Left lobe of liver (tissue), 2 donors: Measurements from ENCODE around the gene ACOT9. TPM values are rescaled to one million over a fixed set of nuclear protein-coding genes. Genes with fewer than 3 reads are reported as not detected.
"Not testable (repeated sequence)": the region's sequence is repeated elsewhere in the genome, so short reads cannot be mapped to it uniquely, and the experiment has no call there.

Source experiments
- ATAC-seq: fragments of 200-7000 bp; cut with Tn5 transposase; one replicate; pipeline ENCODE4 v1.9.1; 2020; ENCODE audit warnings: mild to moderate bottlenecking, moderate library complexity
- DNase-seq: peaks from one replicate; pipeline ENCODE4 v3.0.0-alpha.2; 2020; ENCODE audit warnings: low spot score
- total RNA-seq: library from RNA; stranded (reverse); gene quantifications from one replicate; pipeline ENCODE4 v1.2.1, GENCODE V29; 2021
- donor health status: DM: no; HTN: no; CAD: no; lungs with moderate emphysema.
- donor health status: DM: no; HTN: yes; CAD: no.

The ACOT9 gene
- total RNA-seq: 11.0 TPM

DNA sequence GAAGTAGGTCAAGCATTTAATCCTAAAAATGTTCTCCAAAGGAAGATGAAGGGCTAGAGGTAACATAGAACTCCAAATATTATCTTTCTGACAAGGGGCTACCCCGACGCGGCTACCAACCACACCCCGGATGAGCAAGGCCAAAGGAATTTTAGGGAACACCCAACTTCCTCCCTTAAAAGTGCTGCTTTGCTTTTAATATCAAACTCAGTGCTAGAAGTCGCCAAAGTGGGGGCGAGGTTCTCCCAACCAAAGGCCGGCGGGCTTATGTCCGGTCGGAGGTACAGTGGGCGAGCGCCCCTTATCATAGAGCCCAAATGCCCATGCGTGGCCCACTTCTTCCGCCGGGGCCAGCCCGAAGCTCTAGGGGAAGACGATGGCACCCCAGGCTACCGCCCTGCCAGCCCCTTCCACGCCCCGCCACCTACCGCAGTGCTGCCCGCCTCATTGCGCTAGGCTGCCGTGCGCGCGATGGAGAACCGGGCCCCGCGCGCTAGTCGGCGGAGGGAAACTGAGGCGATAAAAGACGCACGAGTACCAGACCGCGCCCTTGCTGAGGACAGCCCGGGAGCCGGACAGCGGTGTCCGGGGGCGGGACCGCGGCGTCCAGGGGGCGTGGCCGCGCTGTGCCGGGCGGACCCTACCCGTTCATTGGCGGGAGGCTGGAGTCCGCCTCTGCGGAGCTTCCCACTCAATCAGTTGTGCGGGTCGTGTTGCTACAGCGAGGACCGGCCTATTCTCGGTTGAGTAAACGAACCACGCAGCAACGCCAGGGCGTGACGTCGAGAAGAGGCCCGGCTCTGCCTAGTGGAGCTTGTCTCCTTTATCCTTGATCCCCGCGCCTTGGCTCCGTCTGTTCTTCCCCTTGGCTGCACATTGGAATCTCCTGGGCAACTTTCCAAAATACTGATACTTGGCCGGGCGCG lies at the start of gene ACOT9:
Gene ACOT9, minus strand, starts transcription at position 580 of the 926 bp plus-strand sequence. Its CDS starts 132 bp downstream, at position 448.
- peak; percentile 99 for ATAC-seq
- DNase-seq: peak; percentile 91

DNA sequence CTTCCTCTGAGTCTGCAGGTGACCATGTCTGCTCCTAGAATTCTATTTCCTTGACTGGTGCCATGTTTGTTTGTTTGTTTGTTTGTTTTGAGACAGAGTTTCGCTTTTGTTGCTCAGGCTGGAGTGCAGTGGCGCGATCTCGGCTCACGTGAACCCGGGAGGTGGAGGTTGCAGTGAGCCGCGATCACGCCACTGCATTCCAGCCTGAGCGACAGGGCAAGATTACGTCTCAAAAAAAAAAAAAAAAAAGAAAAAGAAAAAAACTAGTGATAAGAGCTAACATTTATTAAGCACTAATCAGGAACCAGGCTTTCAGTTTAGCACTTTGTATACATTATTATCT lies 47.0 kb upstream of the ACOT9 start:
- ATAC-seq: no peak
- DNase-seq: no peak

DNA sequence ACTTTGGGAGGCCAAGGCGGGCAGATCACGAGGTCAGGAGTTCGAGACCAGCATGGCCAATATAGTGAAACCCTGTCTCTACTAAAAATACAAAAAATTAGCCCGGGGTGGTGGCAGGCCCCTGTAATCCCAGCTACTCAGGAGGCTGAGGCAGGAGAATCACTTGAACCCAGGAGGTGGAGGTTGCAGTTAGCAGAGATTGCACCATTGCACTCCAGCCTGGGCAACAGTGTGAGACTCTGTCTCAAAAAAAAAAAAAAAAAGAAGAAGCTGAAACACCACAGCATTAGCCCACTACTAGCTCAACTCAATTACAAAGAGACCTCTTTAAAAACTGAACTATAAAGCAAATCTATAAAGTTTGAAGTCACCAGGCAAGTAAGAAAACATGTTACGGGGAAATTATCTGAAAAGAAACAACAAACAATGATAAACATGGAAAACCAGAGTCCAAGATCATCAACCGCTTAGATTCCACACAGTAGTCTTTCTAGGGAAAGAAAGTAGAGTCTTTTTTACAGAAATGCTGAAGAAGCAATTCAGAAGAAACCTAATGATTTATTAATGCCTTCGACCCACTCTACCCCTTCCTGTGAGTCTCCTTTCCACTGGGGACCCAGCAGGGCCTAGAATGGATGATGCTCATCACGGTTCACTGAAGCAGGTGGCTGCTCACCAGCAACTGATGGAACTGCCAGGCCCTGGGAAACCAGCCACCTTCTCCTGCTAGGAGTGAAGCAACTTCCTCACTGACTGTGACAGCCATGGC lies 46.5 kb upstream of the ACOT9 start:
- DNase-seq (no peak), ATAC-seq (peak; percentile 63)

- ATAC-seq: no peak
Observed at GRCh38 chrX:23788946-23789345, 45.9 kb upstream of the ACOT9 start.

DNA sequence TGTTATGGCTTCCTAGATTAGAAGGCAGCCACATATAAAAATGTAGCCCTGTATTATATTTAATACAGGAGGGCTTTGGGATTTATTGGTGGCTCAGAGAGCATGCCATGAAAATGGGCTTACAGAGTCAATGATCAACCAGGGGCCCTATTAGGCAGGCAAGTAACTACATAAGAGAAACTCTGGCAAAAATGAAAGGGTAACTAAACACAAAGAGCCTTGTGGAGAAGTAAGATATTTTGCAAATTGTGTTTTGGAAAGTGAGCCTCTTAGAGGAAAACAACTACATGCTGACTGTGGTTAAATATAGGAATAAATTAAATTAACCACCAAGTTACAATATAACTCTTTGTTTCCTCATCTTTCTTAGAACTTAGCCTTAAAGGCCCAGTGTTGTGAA lies 45.4 kb upstream of the ACOT9 start:
- ATAC-seq (no peak), DNase-seq (no peak)

More at GRCh38 chrX:23788946-23789345, 45.9 kb upstream of the ACOT9 start:
- DNase-seq: no peak

DNA sequence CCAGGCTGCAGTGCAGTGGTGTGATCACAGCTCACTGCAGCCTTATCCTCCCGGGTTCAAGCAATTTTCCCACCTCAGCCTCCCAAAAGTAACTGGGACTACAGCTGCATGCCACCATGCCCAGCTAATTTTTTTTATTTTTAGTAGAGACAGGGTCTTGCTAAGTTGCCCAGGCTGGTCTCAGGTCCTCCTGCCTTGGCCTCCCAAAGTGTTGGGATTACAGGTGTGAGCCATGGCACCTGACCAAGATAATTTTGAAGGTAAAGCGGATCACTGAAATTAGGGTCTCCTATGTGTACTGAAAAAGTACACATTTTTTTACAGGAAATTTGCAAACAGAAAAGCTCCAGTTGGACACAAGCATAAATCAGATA lies 44.7 kb upstream of the ACOT9 start:
- ATAC-seq: no peak
- no peak for DNase-seq

DNA sequence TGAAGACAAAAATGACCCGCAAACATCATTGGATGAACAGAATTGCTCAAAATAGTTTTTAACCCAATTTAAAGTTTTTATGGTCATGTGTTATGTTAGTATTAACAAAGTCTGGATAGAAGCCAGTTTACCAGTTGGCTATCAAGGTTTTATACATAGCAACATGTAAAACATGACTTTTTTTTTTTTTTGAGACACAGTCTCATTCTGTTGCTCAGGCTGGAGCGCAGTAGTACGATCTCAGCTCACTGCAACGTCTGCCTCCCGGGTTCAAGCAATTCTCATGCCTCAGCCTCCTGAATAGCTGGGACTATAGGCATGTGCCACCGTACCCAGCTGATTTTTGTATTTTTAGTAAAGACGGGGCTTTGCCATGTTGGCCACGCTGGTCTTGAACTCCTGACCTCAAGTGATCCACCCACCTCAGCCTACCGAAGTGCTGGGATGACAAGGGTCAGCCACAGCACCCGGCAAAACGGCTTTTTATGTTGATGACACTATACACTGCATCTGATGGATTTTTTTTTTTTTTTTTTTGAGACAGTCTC lies 43.3 kb upstream of the ACOT9 start:
- ATAC-seq (no peak), DNase-seq (no peak)

DNA sequence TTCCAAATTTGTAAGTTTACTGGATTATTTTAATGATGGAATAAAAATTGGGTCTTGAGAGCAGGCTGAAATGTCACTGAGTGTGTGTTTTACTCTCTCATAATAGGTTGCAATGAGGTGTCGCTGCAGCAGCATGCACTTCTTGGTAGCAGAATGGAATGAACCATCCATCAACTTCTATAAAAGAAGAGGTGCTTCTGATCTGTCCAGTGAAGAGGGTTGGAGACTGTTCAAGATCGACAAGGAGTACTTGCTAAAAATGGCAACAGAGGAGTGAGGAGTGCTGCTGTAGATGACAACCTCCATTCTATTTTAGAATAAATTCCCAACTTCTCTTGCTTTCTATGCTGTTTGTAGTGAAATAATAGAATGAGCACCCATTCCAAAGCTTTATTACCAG lies 42.5 kb upstream of the ACOT9 start:
- ATAC-seq: no peak
- DNase-seq: no peak

DNA sequence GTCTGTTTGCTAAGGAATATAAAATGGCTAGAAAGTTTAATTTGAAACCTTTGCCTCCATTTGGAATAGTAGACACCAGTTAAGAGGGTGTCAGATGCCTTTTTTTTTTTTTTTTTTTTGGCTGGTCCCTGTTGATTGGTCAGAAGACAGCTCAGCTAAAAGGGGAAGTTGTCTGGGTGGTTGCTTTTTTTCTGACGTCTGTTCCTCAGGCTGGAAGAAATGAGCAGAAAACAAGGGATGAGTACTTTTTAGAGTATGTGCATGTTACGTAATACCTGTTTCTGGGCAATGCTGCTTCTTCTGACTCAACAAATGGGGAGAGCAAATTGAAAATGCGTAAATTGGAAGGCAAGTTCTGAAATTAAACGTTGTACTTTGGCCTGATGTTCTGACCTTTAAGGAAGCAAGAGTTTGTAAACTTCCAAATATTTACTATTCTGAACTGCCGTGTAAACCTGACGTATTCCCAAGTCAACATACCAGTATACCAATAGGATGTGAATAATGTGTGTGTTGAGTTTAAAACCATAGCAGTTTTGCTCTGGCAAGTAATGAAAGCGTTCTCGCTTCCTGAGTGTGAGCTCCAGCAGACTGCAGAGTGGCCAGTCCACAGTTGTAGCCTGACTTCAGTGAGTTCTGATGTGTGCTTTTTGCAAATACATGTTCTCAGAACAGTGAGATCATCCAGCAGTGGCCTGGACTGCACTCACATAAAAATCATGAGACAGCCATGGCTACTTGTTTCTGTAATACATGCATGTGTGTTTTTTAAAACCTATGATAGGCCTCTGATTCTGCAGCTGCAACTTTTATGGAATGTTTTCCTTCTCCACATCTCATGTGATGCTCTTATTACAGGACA lies 41.6 kb upstream of the ACOT9 start:
- peak; percentile 26 for ATAC-seq
- DNase-seq: no peak

DNA sequence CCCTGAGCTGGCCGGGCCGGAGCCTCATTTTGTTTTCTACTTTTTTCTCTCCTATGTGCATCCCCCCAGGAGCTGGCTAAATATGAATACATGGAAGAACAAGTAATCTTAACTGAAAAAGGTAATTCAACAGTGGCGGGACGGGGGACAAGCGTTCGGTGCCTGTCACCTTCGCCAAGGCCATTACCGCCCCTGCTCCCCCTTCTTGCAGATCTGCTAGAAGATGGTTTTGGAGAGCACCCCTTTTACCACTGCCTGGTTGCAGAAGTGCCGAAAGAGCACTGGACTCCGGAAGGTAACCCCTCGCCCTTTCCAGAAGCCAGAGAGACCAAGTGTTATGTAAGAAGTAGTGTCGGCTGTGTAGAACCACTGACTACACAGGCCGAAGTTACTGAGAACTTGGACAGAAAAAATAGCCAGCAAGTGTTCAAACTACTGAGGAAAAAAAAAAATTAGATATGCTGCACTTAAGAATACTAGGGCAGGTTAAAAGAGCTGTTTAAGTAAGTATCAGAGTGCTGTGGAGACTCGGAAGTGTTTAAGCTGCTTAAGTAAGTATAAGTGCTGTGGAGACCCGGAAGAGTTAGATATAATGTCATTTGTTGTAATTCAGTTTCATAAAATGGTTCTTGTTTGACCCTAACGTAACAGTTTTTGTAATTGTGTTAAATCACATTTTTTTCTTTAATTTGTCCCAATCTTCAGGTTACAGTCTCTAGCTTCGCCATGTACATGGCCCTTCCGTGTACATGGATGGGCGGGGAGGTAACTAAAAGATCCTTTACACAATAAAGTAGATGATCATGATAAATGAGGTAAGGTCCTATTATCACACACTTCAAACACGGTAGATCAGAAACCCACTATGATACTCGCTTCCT lies 40.8 kb upstream of the ACOT9 start:
- ATAC-seq (peak; percentile 7), DNase-seq (no peak)

DNA sequence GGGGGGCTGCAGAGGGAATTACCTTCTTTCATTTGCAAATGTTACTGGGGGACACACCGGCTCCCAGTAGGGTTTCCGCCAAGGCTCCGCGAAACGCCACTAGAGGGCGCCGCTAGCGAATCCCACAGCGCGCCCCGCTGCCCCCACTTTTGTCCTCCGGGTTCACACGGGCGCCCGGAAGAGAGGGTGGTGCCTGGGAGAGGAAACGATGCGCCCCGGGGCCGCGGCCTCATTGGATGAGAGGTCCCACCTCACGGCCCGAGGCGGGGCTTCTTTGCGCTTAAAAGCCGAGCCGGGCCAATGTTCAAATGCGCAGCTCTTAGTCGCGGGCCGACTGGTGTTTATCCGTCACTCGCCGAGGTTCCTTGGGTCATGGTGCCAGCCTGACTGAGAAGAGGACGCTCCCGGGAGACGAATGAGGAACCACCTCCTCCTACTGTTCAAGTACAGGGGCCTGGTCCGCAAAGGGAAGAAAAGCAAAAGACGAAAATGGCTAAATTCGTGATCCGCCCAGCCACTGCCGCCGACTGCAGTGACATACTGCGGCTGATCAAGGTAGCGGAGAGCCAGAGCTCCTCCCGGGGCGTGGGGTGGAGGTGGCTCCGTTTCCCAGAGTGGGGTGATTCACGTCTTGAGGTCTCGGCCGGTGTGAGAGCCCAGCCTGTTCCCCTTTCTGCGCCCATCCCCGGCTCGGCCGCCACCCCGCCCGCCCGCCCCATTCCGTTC lies 40.0 kb upstream of the ACOT9 start, which contains the start of gene SAT1:
Gene SAT1, plus strand, starts transcription at position 311 of the 726 bp plus-strand sequence. Its CDS starts 179 bp downstream, at position 490.
- ATAC-seq: peak; percentile 92

DNA sequence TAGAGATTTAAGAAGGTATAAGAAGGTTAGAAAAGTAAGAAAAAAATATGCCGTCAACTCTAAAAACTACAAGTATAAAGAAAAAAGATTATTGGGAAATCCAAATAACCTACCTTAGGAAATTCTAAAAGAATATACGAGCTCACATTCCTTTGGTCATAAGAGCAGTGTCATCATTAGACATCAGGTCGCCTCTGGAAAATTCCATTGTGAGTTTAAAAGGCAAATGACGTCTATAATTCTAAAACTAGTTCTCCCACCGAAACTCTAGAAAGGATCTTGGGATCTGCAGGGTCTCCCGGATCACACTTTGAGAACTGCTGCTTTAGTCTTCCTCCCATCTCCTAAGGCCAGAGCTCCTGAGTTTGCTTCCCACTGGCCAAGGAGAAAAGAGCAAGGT lies 39.4 kb upstream of the ACOT9 start:
- no peak for DNase-seq

More for the DNA sequence above, 40.0 kb upstream of the ACOT9 start, which contains the start of gene SAT1:
- DNase-seq: peak; percentile 95

DNA sequence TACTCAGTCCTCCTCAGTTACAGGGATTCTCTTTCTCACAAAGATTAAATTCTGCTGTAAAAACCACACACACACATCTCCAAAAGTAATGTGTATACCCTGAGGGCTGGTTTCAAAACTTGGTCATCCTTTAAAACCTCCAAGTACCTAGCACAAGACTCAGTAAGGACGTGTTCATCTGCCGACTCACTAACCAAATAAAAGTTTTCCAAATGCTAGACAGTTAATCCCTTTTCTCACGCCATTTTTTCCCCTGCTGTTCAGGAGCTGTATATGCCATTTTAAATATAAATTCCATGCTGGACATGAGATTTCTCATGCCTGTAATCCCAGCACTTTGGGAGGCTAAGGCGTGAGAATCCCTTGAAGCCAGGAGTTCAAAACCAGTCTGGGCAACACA lies 35.9 kb upstream of the ACOT9 start:
- DNase-seq: no peak
- ATAC-seq: no peak

More for the DNA sequence above, 39.4 kb upstream of the ACOT9 start:
- ATAC-seq: no peak

DNA sequence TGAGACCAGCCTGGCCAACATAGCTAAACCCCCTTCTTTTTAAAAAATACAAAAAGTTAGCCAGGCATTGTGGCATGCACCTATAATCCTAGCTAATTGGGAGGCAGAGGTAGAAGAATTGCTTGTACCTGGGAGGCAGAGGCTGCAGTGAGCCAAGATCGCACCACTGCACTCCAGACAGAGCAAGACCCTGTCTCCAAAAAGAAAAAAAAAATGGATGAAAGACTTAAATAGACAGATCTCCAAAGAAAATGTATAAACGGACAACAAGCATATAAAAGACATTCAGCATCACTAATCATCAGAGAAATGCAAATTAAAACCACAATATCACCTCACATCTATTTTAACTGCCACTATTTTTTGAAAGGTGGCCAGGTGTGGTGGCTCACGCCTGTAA lies 33.3 kb upstream of the ACOT9 start:
- DNase-seq (no peak), ATAC-seq (no peak)

DNA sequence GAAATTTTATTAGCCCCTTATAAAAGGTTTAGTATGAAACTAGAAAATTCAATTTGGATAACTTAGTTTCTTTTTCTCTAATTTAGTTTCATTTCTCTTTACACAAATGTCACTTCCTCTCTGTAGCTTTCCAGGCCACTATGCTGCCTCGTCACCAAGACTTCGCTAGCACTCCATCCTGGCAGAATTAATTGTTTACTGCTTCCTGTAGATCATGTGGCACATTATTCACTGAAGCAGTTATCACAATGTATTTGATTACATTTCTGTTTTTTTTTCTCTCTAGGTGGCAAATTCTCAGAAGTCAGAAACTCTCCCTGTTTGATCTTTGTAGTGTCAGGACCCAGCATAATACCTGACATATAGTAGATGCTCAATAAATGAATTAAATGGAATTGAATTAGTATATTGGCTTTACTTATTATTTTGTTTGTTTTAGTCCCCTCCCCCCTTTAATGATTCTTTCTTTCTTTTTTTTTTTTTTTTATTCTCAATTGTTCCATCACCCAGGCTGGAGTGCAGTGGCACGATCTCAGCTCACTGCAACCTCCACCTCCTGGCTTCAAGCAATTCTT lies 30.6 kb upstream of the ACOT9 start:
- DNase-seq (no peak), ATAC-seq (peak; percentile 34)

GRCh38 chrX:23771086-23771485 lies 28.0 kb upstream of the ACOT9 start:
- not testable (repeated sequence) for DNase-seq
- ATAC-seq: peak; percentile 68

- DNase-seq (peak; percentile 48), ATAC-seq (peak; percentile 61)
Observed at GRCh38 chrX:23770142-23770541, 27.1 kb upstream of the ACOT9 start.
